Glomerular visceral epithelial cell (primary cell): Measurements from ENCODE around the gene RABGAP1L.
"Not testable (repeated sequence)": the region's sequence is repeated elsewhere in the genome, so short reads cannot be mapped to it uniquely, and the experiment has no call there.

ENCODE experiments used
- DNase-seq: peaks from one replicate; pipeline ENCODE4 v3.0.0-alpha.2; 2016; ENCODE audit errors: extremely low spot score

RABGAP1L gene

GRCh38 chr1:174153085-174153824 is 6.1 kb upstream of the RABGAP1L start:
- DNase-seq, result no peak

DNA sequence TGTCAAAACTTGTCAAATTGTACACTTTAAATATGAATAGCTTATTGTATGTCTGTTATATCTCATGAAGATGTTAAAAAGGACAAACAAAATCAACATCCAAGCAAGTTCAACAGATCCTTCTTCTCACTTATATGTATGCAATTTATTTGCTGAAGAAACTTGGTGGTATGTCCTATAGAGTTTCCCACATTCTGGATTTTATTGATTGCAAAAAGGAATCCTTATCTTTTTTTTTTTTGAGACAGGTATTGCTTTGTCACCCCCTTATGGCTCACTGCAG is 5.6 kb upstream of the RABGAP1L start:
- no peak for DNase-seq

- DNase-seq, result no peak
Measured at GRCh38 chr1:174156437-174156836, 2.9 kb upstream of the RABGAP1L start.

GRCh38 chr1:174157157-174157806 is 2.0 kb upstream of the RABGAP1L start:
- no peak for DNase-seq

DNA sequence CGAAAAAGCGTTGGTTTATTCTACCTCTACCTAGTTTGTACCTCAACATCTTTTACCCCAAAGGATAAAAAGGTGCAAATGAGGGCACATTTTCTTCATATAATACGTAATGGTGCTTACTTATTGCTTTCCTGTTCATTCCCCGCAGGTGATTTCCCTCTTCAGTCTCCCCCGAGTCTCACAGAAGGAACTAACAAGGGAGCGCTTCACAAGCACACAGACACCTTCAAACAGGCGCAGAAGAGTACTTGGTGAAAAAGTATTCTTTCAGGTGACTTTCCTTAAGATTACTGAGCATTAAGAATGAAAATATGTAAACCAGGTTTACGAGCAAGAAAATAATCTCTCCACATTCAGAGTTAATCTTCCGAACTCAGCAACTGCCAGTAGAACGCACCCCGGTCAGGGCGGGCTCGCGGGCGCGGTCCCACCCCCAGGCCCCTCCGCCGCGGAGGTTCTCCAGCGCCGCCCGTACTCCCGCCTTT is 511 bp upstream of the RABGAP1L start:
- DNase-seq, result no peak

DNA sequence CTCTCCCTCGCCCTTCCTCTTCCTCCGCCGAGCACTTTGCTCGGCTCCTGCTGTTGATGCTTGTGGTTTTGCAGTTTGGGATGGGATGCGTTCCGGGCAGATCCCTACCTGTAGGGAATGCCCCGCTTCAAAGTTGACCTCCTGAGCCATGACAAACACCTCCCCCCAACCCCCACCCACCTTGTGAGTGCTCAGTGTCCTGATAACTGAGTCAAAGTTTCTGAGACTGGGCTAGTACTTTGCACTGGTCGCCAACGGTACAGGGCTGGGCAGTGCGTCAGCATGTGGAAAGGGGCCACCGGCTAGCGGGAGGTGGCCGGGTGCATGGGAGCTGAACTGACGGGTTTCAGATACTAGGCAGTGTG is 771 bp downstream of the RABGAP1L start:
- peak; percentile 55 for DNase-seq

DNA sequence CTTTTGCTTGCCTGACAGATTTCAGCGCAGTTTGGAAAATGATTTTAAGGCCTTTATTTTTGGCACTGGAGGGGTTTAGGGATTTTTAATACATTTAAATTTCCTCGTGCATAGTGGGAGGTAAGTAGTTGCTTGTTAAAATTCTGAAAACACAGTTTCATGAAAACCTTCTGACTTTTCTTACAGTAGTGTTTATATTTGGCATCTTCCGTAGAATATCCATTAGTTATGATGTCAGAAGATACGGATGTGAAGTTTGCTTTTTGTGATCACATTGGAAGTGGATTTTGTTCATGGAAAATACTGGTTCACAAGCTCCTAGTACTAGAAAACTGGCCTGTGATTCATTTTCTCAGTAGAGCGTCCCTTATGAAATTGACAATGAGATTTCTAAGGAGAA is 1.3 kb downstream of the RABGAP1L start:
- DNase-seq, result no peak

DNA sequence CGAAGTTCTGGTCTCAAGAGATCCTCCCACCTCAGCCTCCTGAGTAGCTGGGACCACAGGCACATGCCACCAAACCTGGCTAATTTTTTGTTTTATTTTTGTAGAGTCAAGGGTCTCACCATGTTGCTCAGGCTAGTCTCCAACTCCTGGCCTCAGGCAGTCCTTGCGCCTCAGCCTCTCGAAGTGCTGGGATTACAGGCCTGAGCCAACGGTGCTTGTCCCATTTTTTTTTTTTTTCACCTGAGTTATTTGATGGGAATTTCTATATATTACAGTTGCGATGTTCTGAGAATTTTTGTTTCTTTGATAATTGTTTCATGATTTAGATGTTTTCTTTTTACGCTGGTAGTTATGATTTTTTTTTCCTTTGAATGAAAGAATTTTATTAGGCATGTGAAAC is 2.5 kb downstream of the RABGAP1L start:
- DNase-seq, result no peak

GRCh38 chr1:174164826-174165225 is 5.5 kb downstream of the RABGAP1L start:
- no peak for DNase-seq

DNA sequence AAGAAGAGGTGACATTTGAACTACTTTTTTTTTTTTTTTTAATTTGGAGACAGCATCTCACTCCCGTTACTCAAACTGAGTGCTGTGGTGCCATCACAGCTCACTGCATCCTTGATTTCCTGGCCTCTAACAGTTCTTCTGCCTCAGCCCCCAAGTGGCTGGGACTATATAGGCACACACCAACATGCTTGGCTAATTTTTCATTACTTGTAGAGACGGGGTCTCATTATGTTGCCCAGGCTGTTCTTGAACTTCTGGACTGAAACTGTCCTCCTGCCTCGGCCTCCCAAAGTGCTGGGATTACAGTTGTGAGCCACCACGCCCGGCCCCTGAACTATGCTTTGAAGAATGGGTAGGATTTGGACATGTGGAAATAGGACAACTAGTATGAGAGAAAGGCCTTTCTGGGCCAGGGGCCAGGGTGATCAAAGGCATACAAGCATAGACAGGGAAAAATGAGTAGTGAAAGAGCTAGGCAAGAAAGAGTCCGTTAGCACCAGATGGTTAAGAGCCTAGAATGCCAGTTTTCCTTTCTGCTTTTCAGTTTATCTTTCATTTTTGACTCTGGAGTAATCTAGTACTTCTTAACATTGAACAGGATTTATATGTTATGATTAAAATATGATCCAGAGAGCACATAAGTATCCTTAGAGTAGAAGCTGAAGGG is 6.3 kb downstream of the RABGAP1L start:
- DNase-seq, result no peak

DNA sequence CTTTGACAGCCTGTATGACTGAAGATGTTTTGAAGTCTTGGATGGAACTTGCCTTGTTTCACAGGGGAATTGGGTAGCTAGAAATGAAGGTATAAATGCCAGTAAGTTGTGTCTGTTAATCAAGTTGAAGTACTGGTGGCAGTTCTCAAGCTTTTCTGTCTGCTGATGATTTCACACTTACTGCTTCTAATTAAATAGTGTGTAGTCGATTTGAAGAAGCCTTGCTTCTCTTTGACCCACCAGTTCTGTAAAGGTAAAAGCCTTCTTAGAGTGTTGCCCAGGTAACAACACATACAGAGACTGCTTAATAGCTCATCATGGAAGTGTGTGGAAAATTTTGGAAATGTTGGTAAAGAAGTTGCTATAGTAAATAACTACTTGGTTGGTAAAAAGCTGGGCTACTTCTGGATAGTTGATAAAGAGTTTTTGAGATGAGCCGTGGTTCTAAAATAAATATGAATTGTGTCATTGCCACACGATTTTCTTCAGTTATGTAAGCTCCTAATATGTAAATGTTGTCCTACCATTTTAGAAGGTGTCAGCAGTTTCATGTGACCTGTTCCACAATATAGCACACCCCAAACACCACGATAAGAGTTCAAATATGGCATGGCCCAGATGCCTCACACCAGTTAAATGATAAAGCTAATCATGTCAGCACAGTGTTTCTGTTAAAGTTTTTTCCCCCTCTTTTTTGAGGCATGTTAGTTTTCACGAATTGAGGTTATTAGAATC is 7.4 kb downstream of the RABGAP1L start:
- no peak for DNase-seq

DNA sequence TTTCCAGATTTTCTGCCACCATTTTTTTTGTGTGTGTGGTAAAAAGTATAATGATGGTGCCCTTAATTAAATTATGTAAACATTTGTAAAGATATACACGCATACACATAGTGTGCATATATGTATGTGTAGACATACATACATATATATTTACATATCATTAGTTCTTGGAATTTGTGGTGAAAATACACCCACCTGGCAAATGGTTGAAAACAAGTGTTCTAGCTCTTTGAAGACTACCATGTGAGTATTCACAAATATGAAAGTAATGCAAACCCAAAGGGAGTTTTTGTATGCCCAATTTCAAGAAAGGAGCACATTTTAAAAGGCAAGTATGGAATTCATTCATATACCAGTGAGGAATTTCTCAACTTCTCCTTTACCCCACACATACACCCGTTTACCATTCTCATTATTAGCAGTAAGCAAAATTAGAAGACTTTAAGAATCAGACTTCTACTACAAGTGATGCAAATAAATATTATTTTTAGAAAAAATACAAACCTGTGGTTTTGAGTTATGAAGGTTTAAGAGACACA is 8.0 kb downstream of the RABGAP1L start:
- no peak for DNase-seq

GRCh38 chr1:174169342-174169741 is 10.0 kb downstream of the RABGAP1L start:
- no peak for DNase-seq

DNA sequence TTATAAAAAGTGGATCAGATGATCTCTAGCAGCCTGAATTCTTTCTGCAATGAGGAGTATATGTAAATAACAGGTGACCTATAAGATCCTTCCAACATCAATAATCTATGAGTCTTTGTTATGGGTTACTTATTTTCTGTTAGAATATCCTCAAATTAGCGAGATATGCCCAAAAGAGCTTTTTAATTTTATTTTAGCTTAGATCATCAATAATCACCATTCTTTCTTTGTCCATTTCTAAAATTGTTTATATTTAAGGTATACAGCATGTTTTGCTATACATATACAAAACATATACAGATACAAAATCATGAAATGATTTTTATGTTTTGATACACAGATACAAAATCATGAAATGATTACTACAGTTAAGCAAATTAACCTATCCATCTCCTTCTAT is 11.8 kb downstream of the RABGAP1L start:
- no peak for DNase-seq

GRCh38 chr1:174174461-174175329 is 15.4 kb downstream of the RABGAP1L start:
- DNase-seq, result no peak

- DNase-seq, result not testable (repeated sequence)
Measured at GRCh38 chr1:174178459-174178858, 19.1 kb downstream of the RABGAP1L start.

- DNase-seq, result no peak
Measured at GRCh38 chr1:174189428-174190062, 30.2 kb downstream of the RABGAP1L start.

DNA sequence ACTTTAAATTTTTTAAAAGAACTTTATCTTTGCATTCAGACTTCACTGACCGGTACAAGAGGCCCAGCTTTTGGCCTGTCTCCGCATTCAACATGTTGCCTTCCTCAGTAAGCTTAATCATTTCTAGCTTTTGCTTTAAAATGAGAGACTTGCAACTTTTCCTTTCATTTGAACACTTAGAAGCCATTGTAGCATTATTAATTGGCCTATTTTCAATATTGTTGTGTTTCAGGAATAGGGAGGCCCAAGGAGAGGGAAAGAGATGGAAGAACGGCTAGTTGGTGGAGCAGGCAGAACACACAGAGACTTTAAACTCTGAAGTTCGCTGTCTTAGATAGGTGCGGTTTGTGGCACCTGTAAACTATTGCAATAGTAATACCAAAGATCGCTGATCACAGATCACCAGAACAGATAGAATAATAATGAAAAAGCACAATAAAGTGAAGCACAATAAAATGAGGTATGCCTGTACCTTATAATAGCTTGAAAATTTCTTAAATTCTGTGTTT is 31.4 kb downstream of the RABGAP1L start:
- DNase-seq, result no peak

DNA sequence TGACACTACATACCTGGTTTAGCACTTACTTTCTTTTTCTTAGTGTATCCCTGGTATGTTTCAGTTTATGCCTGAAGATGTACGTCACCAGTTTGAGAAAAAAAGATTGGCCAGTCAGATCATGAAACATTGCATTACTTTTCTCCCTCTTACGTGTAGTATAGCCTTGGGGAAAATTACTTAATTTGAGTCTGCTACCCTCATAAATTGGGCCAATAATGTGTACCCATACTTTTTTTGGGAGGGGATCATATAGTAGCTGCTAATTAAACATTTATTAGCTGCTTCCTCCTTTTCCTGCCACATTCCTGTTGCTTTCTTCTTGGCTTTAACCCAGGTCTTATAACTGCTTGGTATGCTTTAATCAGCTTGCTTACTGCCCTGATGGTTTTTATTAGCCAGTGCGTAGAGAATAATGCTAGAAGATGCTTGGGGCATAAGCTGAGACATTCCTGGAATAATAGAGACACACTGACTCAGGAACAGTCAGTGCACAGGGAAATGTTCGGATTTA is 32.1 kb downstream of the RABGAP1L start:
- peak; percentile 28 for DNase-seq

DNA sequence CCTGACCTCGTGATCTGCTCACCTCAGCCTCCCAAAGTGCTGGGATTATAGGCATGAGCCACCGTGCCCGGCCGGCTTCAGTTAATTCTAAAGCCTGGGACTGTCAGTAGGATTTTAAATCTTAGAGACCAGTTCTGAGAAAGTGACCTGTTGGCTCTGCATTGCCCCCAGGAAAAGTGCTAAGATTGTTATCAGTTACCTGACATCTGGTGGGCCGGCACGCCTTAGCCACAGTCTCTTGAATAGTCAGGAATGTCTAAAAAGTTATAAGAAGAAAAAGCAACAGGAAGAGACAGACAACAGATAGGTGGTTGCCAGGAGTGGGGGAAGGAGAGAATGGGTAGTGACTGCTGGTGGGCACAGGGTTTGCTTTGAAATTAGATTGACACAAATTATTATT is 35.1 kb downstream of the RABGAP1L start:
- DNase-seq, result no peak
